IMR-90 (cell line): ENCODE results near the gene SLCO3A1. TPM values are rescaled to one million over a fixed set of nuclear protein-coding genes. Genes with fewer than 3 reads are reported as not detected.

Experiments used
- ATAC-seq: fragments of 200-7000 bp; cut with Tn5 transposase; 2 replicates; pipeline ENCODE4 v1.9.1; 2020; ENCODE audit warnings: low read depth, mild to moderate bottlenecking, moderate library complexity
- BruUV-seq: library from RNA; stranded (reverse); fragments of 400-500 nt; replicated peaks from 2 replicates; lab custom pipeline; 2021; lab: Mats Ljungman, UMichigan
- CTCF ChIA-PET: fragments of 300-600 bp; formaldehyde crosslinking; extraction: SDS; loops from one replicate; lab custom pipeline; 2021; ENCODE audit warnings: antibody characterized with exemption; lab: Yijun Ruan, JAX
- POLR2A ChIA-PET: fragments of 300-600 bp; sonication (Branson Sonifier 250); formaldehyde crosslinking; loops from one replicate; lab custom pipeline; 2022; ENCODE audit warnings: antibody characterized with exemption; ENCODE audit not compliant: unreplicated experiment; lab: Charles Lee
- DNase-seq: peaks from one replicate; pipeline ENCODE4 v3.0.0; 2013
- H2AFZ ChIP-seq: replicated peaks from 2 replicates; pipeline ENCODE3; 2013; ENCODE audit warnings: low read length, mild to moderate bottlenecking; ENCODE audit not compliant: poor library complexity
- H2AK5ac ChIP-seq: 2 replicates; pipeline ENCODE4 v1.6.1; 2013; ENCODE audit warnings: low read depth, low read length, inconsistent platforms
- H2AK9ac ChIP-seq: replicated peaks from 2 replicates; pipeline ENCODE3; 2013; ENCODE audit warnings: mild to moderate bottlenecking, low read depth, low read length, moderate library complexity; ENCODE audit not compliant: poor library complexity
- H2BK120ac ChIP-seq: 2 replicates; pipeline ENCODE4 v1.6.1; 2013; ENCODE audit warnings: low read depth, low read length, inconsistent platforms
- H2BK15ac ChIP-seq: 3 replicates; pipeline ENCODE4 v1.6.1; 2013; ENCODE audit warnings: low read depth, low read length, inconsistent platforms
- H2BK20ac ChIP-seq: 2 replicates; pipeline ENCODE4 v1.6.1; 2013; ENCODE audit warnings: low read depth, mild to moderate bottlenecking, inconsistent platforms, low read length, moderate library complexity
- H2BK5ac ChIP-seq: 2 replicates; pipeline ENCODE4 v1.6.1; 2013; ENCODE audit warnings: mild to moderate bottlenecking, low read depth, low read length, inconsistent platforms; ENCODE audit not compliant: poor library complexity, severe bottlenecking
- H3K14ac ChIP-seq: replicated peaks from 2 replicates; pipeline ENCODE4 v1.6.1; 2013; ENCODE audit warnings: low read depth, low read length, inconsistent platforms
- H3K18ac ChIP-seq: 2 replicates; pipeline ENCODE4 v1.6.1; 2013; ENCODE audit warnings: low read depth, low read length, control low read depth
- H3K23ac ChIP-seq: 2 replicates; pipeline ENCODE4 v1.6.1; 2013; ENCODE audit warnings: low read depth, low read length, inconsistent platforms
- H3K27ac ChIP-seq: 2 replicates; pipeline ENCODE4 v1.5.1; 2013; ENCODE audit warnings: mild to moderate bottlenecking, control low read depth, low read length; ENCODE audit not compliant: insufficient read depth
- H3K27me3 ChIP-seq: 2 replicates; pipeline ENCODE4 v1.6.1; 2013; ENCODE audit warnings: low read length; ENCODE audit not compliant: control insufficient read depth, insufficient read depth
- H3K36me3 ChIP-seq: 2 replicates; pipeline ENCODE4 v1.6.1; 2013; ENCODE audit warnings: low read length, mixed read lengths; ENCODE audit not compliant: control insufficient read depth, insufficient read depth
- H3K4ac ChIP-seq: 2 replicates; pipeline ENCODE4 v1.6.1; 2013; ENCODE audit warnings: low read depth, low read length, inconsistent platforms
- H3K4me1 ChIP-seq: 2 replicates; pipeline ENCODE4 v1.6.1; 2013; ENCODE audit warnings: low read length, mixed read lengths; ENCODE audit not compliant: control insufficient read depth, insufficient read depth
- H3K4me2 ChIP-seq: 2 replicates; pipeline ENCODE4 v1.6.1; 2013; ENCODE audit warnings: low read depth, mild to moderate bottlenecking, control low read depth, low read length, moderate library complexity
- H3K4me3 ChIP-seq: 2 replicates; pipeline ENCODE4 v1.5.1; 2013; ENCODE audit warnings: low read depth, mild to moderate bottlenecking, control low read depth, low read length, moderate library complexity; ENCODE audit not compliant: insufficient read depth
- H3K56ac ChIP-seq: 2 replicates; pipeline ENCODE4 v1.6.1; 2013; ENCODE audit warnings: low read length, inconsistent platforms; ENCODE audit not compliant: insufficient read depth; ENCODE audit errors: extremely low read depth
- H3K79me1 ChIP-seq, 2 experiments: 2 replicates each; pipeline ENCODE4 v1.6.1; 2013; ENCODE audit warnings: low read length in 2 of 2, inconsistent platforms in 1 of 2, low read depth in 1 of 2
- H3K9ac ChIP-seq: 2 replicates; pipeline ENCODE4 v1.6.1; 2013; ENCODE audit warnings: low read depth, low read length, control low read depth
- H3K9me1 ChIP-seq: 2 replicates; pipeline ENCODE4 v1.6.1; 2013; ENCODE audit warnings: low read length, inconsistent platforms; ENCODE audit not compliant: insufficient read depth
- H3K9me3 ChIP-seq: 2 replicates; pipeline ENCODE4 v1.6.1; 2013; ENCODE audit warnings: low read length; ENCODE audit not compliant: control insufficient read depth, insufficient read depth
- H4K20me1 ChIP-seq: 2 replicates; pipeline ENCODE4 v1.6.1; 2013; ENCODE audit warnings: low read length, inconsistent platforms; ENCODE audit not compliant: insufficient read depth
- H4K5ac ChIP-seq: 2 replicates; pipeline ENCODE4 v1.6.1; 2013; ENCODE audit warnings: mild to moderate bottlenecking, low read depth, low read length, control low read depth
- H4K8ac ChIP-seq, 2 experiments: 2 replicates each; pipeline ENCODE4 v1.6.1; 2013; ENCODE audit warnings: low read depth in 2 of 2, low read length in 2 of 2, control low read depth in 1 of 2, inconsistent platforms in 1 of 2
- H4K91ac ChIP-seq: 2 replicates; pipeline ENCODE4 v1.6.1; 2013; ENCODE audit warnings: low read depth, low read length, inconsistent platforms; ENCODE audit not compliant: insufficient read depth
- BHLHE40 ChIP-seq: fragments of 150-350 bp; IDR thresholded peaks from 2 replicates; pipeline ENCODE4 v1.6.1; 2016; ENCODE audit warnings: mild to moderate bottlenecking, low read depth, low read length
- CEBPB ChIP-seq: IDR thresholded peaks from 2 replicates; pipeline ENCODE4 v1.6.1; 2012; ENCODE audit warnings: low read depth, low read length, improper control_type of control experiment
- CHD1 ChIP-seq: IDR thresholded peaks from 2 replicates; pipeline ENCODE4 v1.6.1; 2012; ENCODE audit warnings: low read depth, low read length, improper control_type of control experiment
- FOS ChIP-seq: fragments of 150-350 bp; IDR thresholded peaks from 2 replicates; pipeline ENCODE4 v1.6.1; 2016; ENCODE audit warnings: low read depth, low read length
- MAFK ChIP-seq: IDR thresholded peaks from 2 replicates; pipeline ENCODE4 v1.6.1; 2012; ENCODE audit warnings: low read depth, low read length, improper control_type of control experiment
- MAZ ChIP-seq: IDR thresholded peaks from 2 replicates; pipeline ENCODE4 v1.6.1; 2012; ENCODE audit warnings: low read depth, mild to moderate bottlenecking, low read length, improper control_type of control experiment, moderate library complexity, borderline replicate concordance
- MXI1 ChIP-seq: IDR thresholded peaks from 2 replicates; pipeline ENCODE4 v1.6.1; 2012; ENCODE audit warnings: low read depth, mild to moderate bottlenecking, low read length, moderate library complexity, borderline replicate concordance
- NFE2L2 ChIP-seq: fragments of 150-350 bp; IDR thresholded peaks from 2 replicates; pipeline ENCODE4 v1.6.1; 2016; ENCODE audit warnings: low read depth, mild to moderate bottlenecking, low read length
- POLR2A ChIP-seq: IDR thresholded peaks from 2 replicates; pipeline ENCODE4 v1.6.1; 2012; ENCODE audit warnings: mild to moderate bottlenecking, low read depth, low read length
- RAD21 ChIP-seq: IDR thresholded peaks from 2 replicates; pipeline ENCODE4 v1.6.1; 2012; ENCODE audit warnings: low read length, improper control_type of control experiment
- RCOR1 ChIP-seq: IDR thresholded peaks from 2 replicates; pipeline ENCODE4 v1.6.1; 2012; ENCODE audit warnings: mild to moderate bottlenecking, low read length, improper control_type of control experiment; ENCODE audit not compliant: insufficient replicate concordance
- RFX5 ChIP-seq: IDR thresholded peaks from 2 replicates; pipeline ENCODE4 v1.8.0; 2012; ENCODE audit warnings: low read depth, mild to moderate bottlenecking, low read length, moderate library complexity
- SMC3 ChIP-seq: fragments of 150-350 bp; IDR thresholded peaks from 2 replicates; pipeline ENCODE4 v1.6.1; 2016; ENCODE audit warnings: low read depth, mild to moderate bottlenecking, antibody characterized with exemption, low read length, moderate library complexity
- WGBS, 2 experiments: methylation state at CpG; one replicate each; pipeline versions ENCODE4 v1.1.5 to v1.1.7; 2013; ENCODE audit warnings: missing lambda C conversion rate in 2 of 2; ENCODE audit not compliant: insufficient read length in 1 of 2; ENCODE audit errors: extremely low coverage in 2 of 2; 5-methylcytosine and 5-hydroxymethylcytosine counted together
- dilution Hi-C: fragments of 300-500 bp; cut with HindIII; formaldehyde crosslinking; loops from one replicate; pipeline ENCODE4 v1.14.3; 2018; ENCODE audit warnings: low sequenced_read_pairs; ENCODE audit not compliant: unreplicated experiment
- in situ Hi-C: fragments of 300-500 bp; cut with MboI; formaldehyde crosslinking; loops from 3 replicates; pipeline ENCODE4 v1.14.3; 2019; ENCODE audit warnings: low sequenced_read_pairs, inconsistent platforms, mixed read lengths
- intact Hi-C: fragments of 100-400 bp; cut with micrococcal nuclease; formaldehyde crosslinking; loops from 2 replicates; pipeline ENCODE4 v1.10.0; 2022
- polyA plus RNA-seq, 3 experiments: library from polyadenylated mRNA; depleted of rRNA; stranded (reverse); fragments of >200 nt; gene quantifications; 2 replicates each; pipeline ENCODE4 v1.2.3, GENCODE V29; 2012; ENCODE audit warnings: low replicate concordance in 1 of 3
- total RNA-seq: library from RNA; depleted of rRNA; stranded (reverse); fragments of >200 nt; gene quantifications from 2 replicates; pipeline ENCODE4 v1.2.3, GENCODE V29; 2012
- TF ChIP-seq, protein P1 (sequence below): fragments of 150-350 bp; IDR thresholded peaks from 2 replicates; pipeline ENCODE4 v1.6.1; 2016; ENCODE audit warnings: low read depth, mild to moderate bottlenecking, low read length, moderate library complexity, borderline replicate concordance
- TF ChIP-seq, protein P2 (sequence below): fragments of 150-350 bp; IDR thresholded peaks from 2 replicates; pipeline ENCODE4 v1.6.1; 2017; ENCODE audit warnings: mild to moderate bottlenecking, antibody characterized with exemption, low read length, low read depth
- TF ChIP-seq, protein P3 (sequence below): conservative IDR thresholded peaks from 2 replicates; pipeline ENCODE4 v1.5.1; 2012; ENCODE audit warnings: mild to moderate bottlenecking, low read depth, low read length, improper control_type of control experiment

SLCO3A1 gene
- total and polyA plus RNA-seq, 2 of the 4 experiments (the other 2 are of a cell fraction) = 4.7 to 8.1 TPM

DNA sequence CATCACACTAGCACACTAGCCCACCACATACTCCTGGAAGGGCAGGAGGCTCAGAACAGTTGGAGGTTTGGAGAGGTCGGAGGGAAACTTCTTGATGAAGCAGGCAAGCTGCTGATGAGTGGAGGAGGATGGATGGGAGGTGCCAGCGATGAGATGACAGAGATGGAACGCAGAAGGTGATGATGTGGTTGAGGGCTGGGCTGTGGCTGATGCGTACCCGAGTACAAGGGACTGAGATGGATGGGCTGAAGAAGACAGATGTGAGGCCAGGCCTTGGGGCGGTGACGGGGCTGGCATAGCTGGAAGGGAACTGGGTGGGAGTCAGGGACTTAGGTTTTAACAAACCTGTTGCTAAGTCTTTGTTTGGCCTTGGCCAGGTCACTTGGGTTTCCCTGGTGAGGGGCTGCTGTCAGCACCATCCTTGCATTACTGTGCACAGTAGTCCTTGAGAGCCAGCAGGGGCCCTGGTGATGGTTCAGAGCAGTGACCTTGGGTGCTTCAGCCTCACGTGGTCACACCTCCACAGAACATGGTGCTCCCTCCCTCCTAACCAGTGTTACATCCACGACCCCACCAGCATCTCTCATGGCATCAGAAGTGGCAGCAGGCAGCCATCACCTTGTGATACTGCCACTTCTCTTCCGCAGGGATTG is 164.5 kb downstream of the SLCO3A1 start:
- CTCF ChIA-PET = no interaction called here
- 60% methylated on average over 5 of the region's 10 CpGs; no CpG with 5 or more reads in 1 of the 2 experiments for WGBS, 2 experiments
- Histone ChIP-seq H3K4me2 (no peak overlapping the region), H3K14ac (no peak overlapping the region), H3K9ac (no peak overlapping the region), H4K8ac (no peak overlapping the region), H2AFZ (no peak overlapping the region), H4K91ac (no peak overlapping the region), H3K23ac (no peak overlapping the region), H3K36me3 (no peaks in the 10 kb centered on the region), H3K18ac (no peak overlapping the region), H3K4ac (no peak overlapping the region), H3K27me3 (no peaks in the 10 kb centered on the region), H2AK5ac (no peak overlapping the region), H2BK5ac (no peak overlapping the region), H2AK9ac (no peak overlapping the region), H2BK120ac (no peak overlapping the region), H2BK20ac (no peak overlapping the region), H3K9me3 (no peaks in the 10 kb centered on the region; the same call in 1 of the 2 replicates), H3K27ac (no peak overlapping the region), H3K79me1 (no peaks in the 10 kb centered on the region), H2BK15ac (no peak overlapping the region), H3K4me1 (no peaks in the 10 kb centered on the region), H3K9me1 (no peaks in the 10 kb centered on the region), H3K56ac (no peak overlapping the region), H4K20me1 (no peaks in the 10 kb centered on the region), H3K4me3 (no peak overlapping the region), H4K5ac (no peak overlapping the region)
- in situ Hi-C loops = no loop called here
- BruUV-seq = no TSS peak
- POLR2A ChIA-PET = no interaction called here
- ATAC-seq (no peak), DNase-seq (no peak)
- TF ChIP-seq, protein P1, sequence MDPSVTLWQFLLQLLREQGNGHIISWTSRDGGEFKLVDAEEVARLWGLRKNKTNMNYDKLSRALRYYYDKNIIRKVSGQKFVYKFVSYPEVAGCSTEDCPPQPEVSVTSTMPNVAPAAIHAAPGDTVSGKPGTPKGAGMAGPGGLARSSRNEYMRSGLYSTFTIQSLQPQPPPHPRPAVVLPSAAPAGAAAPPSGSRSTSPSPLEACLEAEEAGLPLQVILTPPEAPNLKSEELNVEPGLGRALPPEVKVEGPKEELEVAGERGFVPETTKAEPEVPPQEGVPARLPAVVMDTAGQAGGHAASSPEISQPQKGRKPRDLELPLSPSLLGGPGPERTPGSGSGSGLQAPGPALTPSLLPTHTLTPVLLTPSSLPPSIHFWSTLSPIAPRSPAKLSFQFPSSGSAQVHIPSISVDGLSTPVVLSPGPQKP = no peak
- TF ChIP-seq CEBPB (no peak), RCOR1 (no peak), POLR2A (no peak), MAZ (no peak), SMC3 (no peak), MAFK (no peak), FOS (no peak), RFX5 (no peak), NFE2L2 (no peak), RAD21 (no peak), CHD1 (no peak), BHLHE40 (no peak), MXI1 (no peak)
- TF ChIP-seq, protein P2, sequence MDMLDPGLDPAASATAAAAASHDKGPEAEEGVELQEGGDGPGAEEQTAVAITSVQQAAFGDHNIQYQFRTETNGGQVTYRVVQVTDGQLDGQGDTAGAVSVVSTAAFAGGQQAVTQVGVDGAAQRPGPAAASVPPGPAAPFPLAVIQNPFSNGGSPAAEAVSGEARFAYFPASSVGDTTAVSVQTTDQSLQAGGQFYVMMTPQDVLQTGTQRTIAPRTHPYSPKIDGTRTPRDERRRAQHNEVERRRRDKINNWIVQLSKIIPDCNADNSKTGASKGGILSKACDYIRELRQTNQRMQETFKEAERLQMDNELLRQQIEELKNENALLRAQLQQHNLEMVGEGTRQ = no peak
- TF ChIP-seq, protein P3, sequence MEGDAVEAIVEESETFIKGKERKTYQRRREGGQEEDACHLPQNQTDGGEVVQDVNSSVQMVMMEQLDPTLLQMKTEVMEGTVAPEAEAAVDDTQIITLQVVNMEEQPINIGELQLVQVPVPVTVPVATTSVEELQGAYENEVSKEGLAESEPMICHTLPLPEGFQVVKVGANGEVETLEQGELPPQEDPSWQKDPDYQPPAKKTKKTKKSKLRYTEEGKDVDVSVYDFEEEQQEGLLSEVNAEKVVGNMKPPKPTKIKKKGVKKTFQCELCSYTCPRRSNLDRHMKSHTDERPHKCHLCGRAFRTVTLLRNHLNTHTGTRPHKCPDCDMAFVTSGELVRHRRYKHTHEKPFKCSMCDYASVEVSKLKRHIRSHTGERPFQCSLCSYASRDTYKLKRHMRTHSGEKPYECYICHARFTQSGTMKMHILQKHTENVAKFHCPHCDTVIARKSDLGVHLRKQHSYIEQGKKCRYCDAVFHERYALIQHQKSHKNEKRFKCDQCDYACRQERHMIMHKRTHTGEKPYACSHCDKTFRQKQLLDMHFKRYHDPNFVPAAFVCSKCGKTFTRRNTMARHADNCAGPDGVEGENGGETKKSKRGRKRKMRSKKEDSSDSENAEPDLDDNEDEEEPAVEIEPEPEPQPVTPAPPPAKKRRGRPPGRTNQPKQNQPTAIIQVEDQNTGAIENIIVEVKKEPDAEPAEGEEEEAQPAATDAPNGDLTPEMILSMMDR = no peak
- dilution Hi-C loops = no loop called here
- intact Hi-C loops = no loop called here
